Caco-2 (cell line): ENCODE results near the gene PNMA8B. TPM values are rescaled to one million over a fixed set of nuclear protein-coding genes. Genes with fewer than 3 reads are reported as not detected.

Experiments used
- BruUV-seq: library from RNA; stranded (reverse); fragments of 400-500 nt; replicated peaks from 2 replicates; lab custom pipeline; 2021; lab: Mats Ljungman, UMichigan
- CTCF ChIA-PET: fragments of 300-600 bp; sonication (Branson Sonifier 250); formaldehyde crosslinking; loops from one replicate; lab custom pipeline; 2022; ENCODE audit warnings: antibody characterized with exemption; lab: Charles Lee
- POLR2A ChIA-PET: fragments of 300-600 bp; sonication (Branson Sonifier 250); formaldehyde crosslinking; loops from one replicate; lab custom pipeline; 2022; ENCODE audit warnings: antibody characterized with exemption; lab: Charles Lee
- DNase-seq, 2 experiments: peaks; one replicate each; pipeline versions ENCODE4 v3.0.0 to v3.0.0-alpha.2; 2020 to 2022
- H3K27me3 ChIP-seq: replicated peaks from 2 replicates; pipeline ENCODE4 v1.6.0; 2011; ENCODE audit warnings: low read length; ENCODE audit not compliant: control insufficient read depth, insufficient read depth
- H3K36me3 ChIP-seq: 2 replicates; pipeline ENCODE4 v1.5.1; 2011; ENCODE audit warnings: low read length; ENCODE audit not compliant: control insufficient read depth, insufficient read depth
- H3K4me1 ChIP-seq: fragments of 250-450 bp; sonication (Bioruptor Pico); 2 replicates; pipeline ENCODE4 v1.5.1; 2020; ENCODE audit warnings: mild to moderate bottlenecking
- H3K4me3 ChIP-seq: 2 replicates; pipeline ENCODE4 v1.5.1; 2011; ENCODE audit warnings: low read depth, mild to moderate bottlenecking, control low read depth, low read length
- H3K9me3 ChIP-seq: fragments of 250-450 bp; sonication (Bioruptor Pico); 2 replicates; pipeline ENCODE4 v1.5.1; 2020; ENCODE audit warnings: mild to moderate bottlenecking, moderate library complexity
- H3K27ac Mint-ChIP-seq: one replicate; pipeline ENCODE4 v1.8.0; 2022; ENCODE audit warnings: mixed read lengths; ENCODE audit not compliant: unreplicated experiment
- H3K27me3 Mint-ChIP-seq: one replicate; pipeline ENCODE4 v1.8.0; 2022; ENCODE audit warnings: mixed read lengths; ENCODE audit not compliant: insufficient read depth, unreplicated experiment
- H3K36me3 Mint-ChIP-seq: one replicate; pipeline ENCODE4 v1.8.0; 2022; ENCODE audit warnings: mild to moderate bottlenecking, mixed read lengths; ENCODE audit not compliant: insufficient read depth, unreplicated experiment
- H3K4me1 Mint-ChIP-seq: one replicate; pipeline ENCODE4 v1.8.0; 2022; ENCODE audit warnings: low read depth, mixed read lengths; ENCODE audit not compliant: unreplicated experiment
- H3K4me3 Mint-ChIP-seq: one replicate; pipeline ENCODE4 v1.8.0; 2022; ENCODE audit warnings: mild to moderate bottlenecking, moderate library complexity, mixed read lengths; ENCODE audit not compliant: unreplicated experiment
- H3K9me3 Mint-ChIP-seq: one replicate; pipeline ENCODE4 v1.8.0; 2022; ENCODE audit warnings: mixed read lengths; ENCODE audit not compliant: unreplicated experiment
- CTCF ChIP-seq, 2 experiments: fragments of 200-600 bp in 1 of 2; IDR thresholded peaks; 1 replicate in 1 of 2; 2 replicates in 1 of 2; pipeline versions ENCODE4 v1.5.1 to v1.8.0; 2011 to 2022; ENCODE audit warnings: antibody characterized with exemption in 1 of 2, control low read depth in 1 of 2, inconsistent platforms in 1 of 2, low read depth in 1 of 2, low read length in 1 of 2, mild to moderate bottlenecking in 1 of 2, moderate library complexity in 1 of 2; ENCODE audit not compliant: insufficient read depth in 1 of 2, severe bottlenecking in 1 of 2, unreplicated experiment in 1 of 2
- intact Hi-C: fragments of 100-400 bp; cut with micrococcal nuclease; formaldehyde crosslinking; loops from one replicate; pipeline ENCODE4 v1.10.0; 2022; ENCODE audit not compliant: unreplicated experiment
- total RNA-seq: library from RNA; stranded (reverse); gene quantifications from 2 replicates; pipeline ENCODE4 v1.2.3, GENCODE V29; 2022

PNMA8B gene
- total RNA-seq, 1 experiment from 2014 or later, result 0.11 TPM

- no peaks in the 10 kb centered on the region for H3K27me3 ChIP-seq
- DNase-seq, result no peak
- intact Hi-C loops, result no loop called here
- Mint-ChIP-seq H3K36me3 (no peaks in the 10 kb centered on the region), H3K4me1 (no peaks in the 10 kb centered on the region), H3K27me3 (no peaks in the 10 kb centered on the region), H3K27ac (no peak overlapping the region), H3K4me3 (no peak overlapping the region), H3K9me3 (no peaks in the 10 kb centered on the region)
- H3K36me3 ChIP-seq, result no peaks in the 10 kb centered on the region
- TF ChIP-seq CTCF (IDR thresholded peaks at IDR 0.05; ENCODE audit: insufficient read depth in 1 of 2, low read depth in 1 of 2, low read length in 1 of 2, severe bottlenecking in 1 of 2, unreplicated experiment in 1 of 2), result no peak
- no peak overlapping the region for H3K4me3 ChIP-seq
- CTCF ChIA-PET, result no interaction called here
- H3K9me3 ChIP-seq, result no peaks in the 10 kb centered on the region
- H3K4me1 ChIP-seq, result no peaks in the 10 kb centered on the region
- no TSS peak for BruUV-seq
- POLR2A ChIA-PET, result no interaction called here
Observed at GRCh38 chr19:46492841-46493235, 2.8 kb downstream of the PNMA8B start.

DNA sequence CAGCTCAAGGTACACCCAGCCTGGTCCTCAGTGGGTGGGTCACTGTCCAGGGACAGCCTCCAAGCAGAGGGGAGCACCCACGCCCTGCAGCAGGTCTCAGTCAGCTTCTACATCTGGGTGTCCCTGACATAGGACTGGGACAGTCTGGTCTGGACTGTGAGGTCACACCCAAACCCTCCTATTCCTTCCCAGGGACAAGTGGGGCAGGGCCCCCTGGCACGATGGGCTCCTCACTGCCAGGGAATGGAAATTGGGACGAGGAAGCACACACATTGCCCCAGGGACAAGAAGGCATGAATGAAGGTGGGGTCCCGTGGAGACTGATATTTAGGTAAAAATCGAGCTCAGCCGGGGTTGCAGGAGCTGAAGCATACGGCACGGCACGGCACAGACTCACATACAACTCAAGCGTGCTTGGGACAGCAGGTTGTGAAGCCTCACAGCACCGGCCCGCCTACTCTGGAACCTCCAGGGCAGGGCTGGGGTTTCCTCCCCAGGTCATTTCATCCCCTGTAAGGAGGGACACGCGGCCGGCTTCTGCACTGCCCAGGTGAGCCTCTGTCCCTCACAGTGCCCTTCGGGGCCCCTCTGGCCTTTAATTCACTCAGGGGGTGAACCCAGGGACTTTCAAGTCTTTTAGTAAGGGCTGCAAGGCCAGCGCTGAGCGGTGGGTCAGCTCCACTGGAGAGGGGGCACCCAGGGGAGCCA, 3.5 kb downstream of the PNMA8B start:
- Histone ChIP-seq H3K4me3 (no peak overlapping the region), H3K27me3 (no peaks in the 10 kb centered on the region), H3K4me1 (no peaks in the 10 kb centered on the region), H3K36me3 (no peaks in the 10 kb centered on the region), H3K9me3 (no peaks in the 10 kb centered on the region)
- ChIA-PET POLR2A (no interaction called here), CTCF (interaction anchor here (1.1 kb wide), 1 partner anchor 211 kb away, joined by 3 read pairs; no protein-coding TSS in a partner anchor)
- no peaks in the 10 kb centered on the region for H3K9me3 Mint-ChIP-seq
- H3K27ac Mint-ChIP-seq, result no peak overlapping the region
- no peak overlapping the region for H3K4me3 Mint-ChIP-seq
- no peaks in the 10 kb centered on the region for H3K4me1 Mint-ChIP-seq
- no peak for DNase-seq
- TF ChIP-seq CTCF (IDR thresholded peaks at IDR 0.05; ENCODE audit: insufficient read depth in 1 of 2, low read depth in 1 of 2, low read length in 1 of 2, severe bottlenecking in 1 of 2, unreplicated experiment in 1 of 2), result no peak
- no peaks in the 10 kb centered on the region for H3K36me3 Mint-ChIP-seq
- no TSS peak for BruUV-seq
- intact Hi-C loops, result no loop called here
- H3K27me3 Mint-ChIP-seq, result no peaks in the 10 kb centered on the region

GRCh38 chr19:46490774-46491173, 4.9 kb downstream of the PNMA8B start:
- Mint-ChIP-seq H3K4me1 (no peaks in the 10 kb centered on the region), H3K27me3 (peaks cover 9% of the 10 kb centered on the region), H3K27ac (no peak overlapping the region), H3K4me3 (no peak overlapping the region), H3K9me3 (no peaks in the 10 kb centered on the region), H3K36me3 (no peaks in the 10 kb centered on the region)
- Histone ChIP-seq H3K27me3 (peaks cover 1% of the 10 kb centered on the region), H3K4me1 (no peaks in the 10 kb centered on the region), H3K9me3 (no peaks in the 10 kb centered on the region), H3K4me3 (no peak overlapping the region), H3K36me3 (no peaks in the 10 kb centered on the region)
- DNase-seq, result no peak
- CTCF ChIA-PET, result interaction anchor here (0.5 to 1.1 kb wide), 3 partner anchors 11 to 210 kb away, joined by 3 to 5 read pairs (median 3); no protein-coding TSS in a partner anchor
- BruUV-seq, result no TSS peak
- no peak for TF ChIP-seq CTCF (IDR thresholded peaks at IDR 0.05; ENCODE audit: insufficient read depth in 1 of 2, low read depth in 1 of 2, low read length in 1 of 2, severe bottlenecking in 1 of 2, unreplicated experiment in 1 of 2)
- intact Hi-C loops, result no loop called here
- POLR2A ChIA-PET, result no interaction called here
